ENCODE results near the gene MLLT10. TPM values are rescaled to one million over a fixed set of nuclear protein-coding genes. Genes with fewer than 3 reads are reported as not detected.
"Not testable (repeated sequence)": the region's sequence is repeated elsewhere in the genome, so short reads cannot be mapped to it uniquely, and the experiment has no call there.

The MLLT10 gene
- total and polyA plus RNA-seq, 2 of the 8 experiments (the other 6 are each of a cell fraction or from before 2014, with no cell fraction given): 53.1 to 62.1 TPM

GRCh38 chr10:21574514-21574913 lies 40.5 kb downstream of the MLLT10 start:
- H3K4me2 ChIP-seq (ENCODE audit: insufficient read depth in 1 of 2, low read depth in 2 of 2, low read length in 2 of 2); H3K23me2 ChIP-seq (ENCODE audit: low read depth, low read length); H2AFZ ChIP-seq (ENCODE audit: low read length); H2BK120ac ChIP-seq (replicated peaks; ENCODE audit: low read depth, low read length); H3K23ac ChIP-seq (ENCODE audit: insufficient read length); H3K9me3 ChIP-seq (ENCODE audit: insufficient read depth in 2 of 2, low read depth in 1 of 2, low read length in 1 of 2); H3K14ac ChIP-seq (ENCODE audit: insufficient read length); CTCF ChIA-PET (ENCODE audit: partially characterized antibody); H3K9ac ChIP-seq (replicated peaks in 1 of 4; ENCODE audit: extremely low read depth in 1 of 4, low read depth in 3 of 4, low read length in 3 of 4); H2BK15ac ChIP-seq (ENCODE audit: low read length); H4K8ac ChIP-seq (ENCODE audit: extremely low read depth, insufficient read depth, low read length); H3K18ac ChIP-seq (ENCODE audit: extremely low read depth, low read length); H4K20me1 ChIP-seq (replicated peaks in 1 of 2; ENCODE audit: control insufficient read depth in 1 of 2, insufficient read depth in 2 of 2, low read length in 2 of 2); H2BK20ac ChIP-seq (ENCODE audit: low read length); H3K56ac ChIP-seq (replicated peaks; ENCODE audit: insufficient read length, low read depth, low read length); H3K4me3 ChIP-seq (ENCODE audit: extremely low read depth in 1 of 4, insufficient read depth in 2 of 4, low read depth in 3 of 4, low read length in 4 of 4); H3K27me3 ChIP-seq (replicated peaks in 1 of 4; ENCODE audit: control insufficient read depth in 3 of 4, extremely low read depth in 1 of 4, insufficient read depth in 3 of 4, low read length in 3 of 4); H2BK12ac ChIP-seq (ENCODE audit: low read depth, low read length); H3K79me1 ChIP-seq (ENCODE audit: low read depth, low read length); H3K27ac ChIP-seq (ENCODE audit: low read depth, low read length); H4K5ac ChIP-seq (ENCODE audit: insufficient read length, low read depth, low read length); POLR2A ChIA-PET (ENCODE audit: partially characterized antibody); FAIRE-seq; H3K4me1 ChIP-seq (replicated peaks in 1 of 4; ENCODE audit: control insufficient read depth in 3 of 4, insufficient read depth in 4 of 4, low read length in 3 of 4); DNase-seq (ENCODE audit: low read depth in 1 of 2, low spot score in 2 of 2); H4K91ac ChIP-seq (replicated peaks; ENCODE audit: insufficient read length, low read length); H3K36me3 ChIP-seq (ENCODE audit: control insufficient read depth in 2 of 4, insufficient read depth in 4 of 4, low read length in 3 of 4); H3K4ac ChIP-seq (replicated peaks; ENCODE audit: insufficient read length, low read depth, low read length); H2BK5ac ChIP-seq (ENCODE audit: low read depth, low read length); H2AK5ac ChIP-seq (ENCODE audit: low read depth, low read length): not testable (repeated sequence)
- 92% methylated on average over 2 of the region's 2 CpGs; no CpG with 5 or more reads in 1 of the 2 experiments for WGBS, 2 experiments (ENCODE audit: extremely low coverage in 1 of 2, insufficient coverage in 1 of 2, insufficient read length in 1 of 2, insufficient replicate concordance in 2 of 2, low coverage in 1 of 2, low lambda C conversion rate in 2 of 2, missing lambda C conversion rate in 1 of 2)
- peaks cover 4 to 99% of the 10 kb centered on the region in 2 experiments; a peak in 2 of 4 replicates for H3K79me2 ChIP-seq (ENCODE audit: control insufficient read depth in 1 of 2, insufficient read depth in 2 of 2, low read length in 2 of 2)
